GM20000 (cell line): ENCODE results near the gene KRTAP1-5.

ENCODE experiments used
- DNase-seq: peaks from one replicate; pipeline ENCODE4 v3.0.0; 2012; ENCODE audit warnings: low spot score
- CTCF ChIP-seq: IDR thresholded peaks from 2 replicates; pipeline ENCODE4 v1.5.1; 2012; ENCODE audit warnings: mild to moderate bottlenecking, control low read depth; ENCODE audit errors: extremely low read depth, missing control alignments

The KRTAP1-5 gene

GRCh38 chr17:40980117-40980516, 46.9 kb downstream of the KRTAP1-5 start:
- no peak for TF ChIP-seq CTCF
- no peak for DNase-seq

- DNase-seq: no peak
- TF ChIP-seq CTCF: no peak
Observed at GRCh38 chr17:40978575-40979151, 48.3 kb downstream of the KRTAP1-5 start.
